Stimulated activated CD4-positive, alpha-beta T cell treated with anti-CD3 and anti-CD28 coated beads, Interleukin-12 subunit alpha, Interleukin-12 subunit beta, amount 100 ng/mL, for 48 hours (primary cell): ENCODE data around the gene SPOCD1.

Experiments used
- DNase-seq, 3 donors: peaks; one replicate each; pipeline ENCODE4 v3.0.0-alpha.2; 2020; ENCODE audit warnings: low read depth in 2 of 3, low spot score in 1 of 3

SPOCD1 gene

GRCh38 chr1:31757989-31758388 lies 57.8 kb downstream of the SPOCD1 start:
- DNase-seq: no peak

GRCh38 chr1:31757204-31757679 lies 58.6 kb downstream of the SPOCD1 start:
- DNase-seq: no peak

GRCh38 chr1:31756578-31756977 lies 59.2 kb downstream of the SPOCD1 start:
- DNase-seq: no peak

- DNase-seq: no peak
These were observed 59.9 kb downstream of the SPOCD1 start for GRCh38 chr1:31755850-31756492.

GRCh38 chr1:31755197-31755611 lies 60.6 kb downstream of the SPOCD1 start:
- DNase-seq: no peak

GRCh38 chr1:31754397-31754796 lies 61.4 kb downstream of the SPOCD1 start:
- DNase-seq: no peak

GRCh38 chr1:31753707-31754349 lies 62.0 kb downstream of the SPOCD1 start:
- no peak for DNase-seq

GRCh38 chr1:31752952-31753475 lies 62.8 kb downstream of the SPOCD1 start:
- no peak for DNase-seq

- DNase-seq: no peak
These were observed 63.6 kb downstream of the SPOCD1 start for GRCh38 chr1:31752258-31752657.

GRCh38 chr1:31751822-31752241 lies 64.0 kb downstream of the SPOCD1 start:
- no peak for DNase-seq

- no peak for DNase-seq
These were observed 64.8 kb downstream of the SPOCD1 start for GRCh38 chr1:31750858-31751510.

- no peak for DNase-seq
These were observed 65.8 kb downstream of the SPOCD1 start for GRCh38 chr1:31749785-31750735.

GRCh38 chr1:31748365-31748764 lies 67.5 kb downstream of the SPOCD1 start:
- no peak for DNase-seq

GRCh38 chr1:31747304-31747703 lies 68.5 kb downstream of the SPOCD1 start:
- DNase-seq: no peak

- no peak for DNase-seq
These were observed 69.1 kb downstream of the SPOCD1 start for GRCh38 chr1:31746687-31747086.

GRCh38 chr1:31745946-31746670 lies 69.7 kb downstream of the SPOCD1 start:
- DNase-seq: no peak

- DNase-seq: peak; percentile 33 to 49 (median 35)
These were observed 70.5 kb downstream of the SPOCD1 start for GRCh38 chr1:31745096-31745945.

GRCh38 chr1:31744165-31744888 lies 71.5 kb downstream of the SPOCD1 start:
- no peak for DNase-seq
